Stimulated activated naive B cell treated with anti-CD40 and anti-IgM and Interleukin-4, amounts not matched to agents 10 μg/mL and 1 μg/mL and 100 μg/mL, for 72 hours (primary cell): ENCODE results near the gene GLA.
A peak's percentile ranks its signal among the peaks of the same experiment; 100 is the strongest.

Experiments
- ATAC-seq, 2 donors: fragments of 150-1000 bp; cut with Tn5 transposase; replicated peaks; 2 replicates each; pipeline ENCODE4 v1.10.0; 2021; ENCODE audit warnings: moderate library complexity in 1 of 2
- DNase-seq: peaks from one replicate; pipeline ENCODE4 v3.0.0; 2021
- H3K27ac Mint-ChIP-seq: one replicate; pipeline ENCODE4 v1.8.0; 2022; ENCODE audit warnings: mild to moderate bottlenecking, mixed read lengths
- H3K27me3 Mint-ChIP-seq, 2 donors: one replicate each; pipeline ENCODE4 v1.8.0; 2022; ENCODE audit warnings: mixed read lengths in 2 of 2
- H3K36me3 Mint-ChIP-seq, 2 donors: one replicate each; pipeline ENCODE4 v1.8.0; 2022; ENCODE audit warnings: mixed read lengths in 2 of 2, mild to moderate bottlenecking in 1 of 2
- H3K4me1 Mint-ChIP-seq, 2 donors: one replicate each; pipeline ENCODE4 v1.8.0; 2022; ENCODE audit warnings: mixed read lengths in 2 of 2, mild to moderate bottlenecking in 1 of 2
- H3K4me3 Mint-ChIP-seq, 2 donors: one replicate each; pipeline ENCODE4 v1.8.0; 2022; ENCODE audit warnings: mild to moderate bottlenecking in 2 of 2, mixed read lengths in 2 of 2, moderate library complexity in 1 of 2
- H3K9me3 Mint-ChIP-seq, 2 donors: one replicate each; pipeline ENCODE4 v1.8.0; 2022; ENCODE audit warnings: mixed read lengths in 2 of 2, mild to moderate bottlenecking in 1 of 2

Gene GLA

DNA sequence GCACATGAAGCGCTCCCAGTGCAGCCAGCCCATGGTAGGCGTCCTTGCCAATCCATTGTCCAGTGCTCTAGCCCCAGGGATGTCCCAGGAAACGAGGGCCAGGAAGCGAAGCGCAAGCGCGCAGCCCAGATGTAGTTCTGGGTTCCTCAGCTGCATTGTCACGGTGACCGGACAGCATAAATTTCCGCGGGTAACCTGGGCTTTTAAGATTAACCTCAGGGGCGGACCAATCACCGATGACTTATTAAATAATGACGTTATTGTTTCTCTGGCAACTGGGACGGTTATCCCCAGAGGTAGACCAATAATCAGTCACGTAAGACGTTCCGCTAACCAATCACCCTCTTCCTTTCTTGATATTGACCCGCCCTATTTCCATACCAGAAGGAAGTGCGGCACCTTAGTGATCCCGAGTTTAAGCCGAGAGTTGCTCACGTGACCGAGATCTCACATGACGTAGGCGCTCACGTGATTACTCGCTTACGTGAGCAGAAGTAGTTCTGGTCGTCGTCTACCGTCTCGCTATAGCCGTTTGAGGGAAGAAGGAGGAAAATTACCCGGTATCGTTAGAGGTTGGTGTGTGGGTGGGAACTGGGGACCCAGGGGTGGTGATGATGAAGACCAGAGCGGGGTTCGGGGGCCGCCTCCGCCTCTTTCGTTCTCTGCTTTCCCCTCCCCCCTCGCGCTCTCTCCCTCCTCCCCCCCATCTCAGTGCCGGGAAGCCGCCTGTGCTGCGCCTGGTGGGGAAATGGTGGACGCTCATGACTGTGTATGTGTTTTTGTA is at the start of gene GLA, which contains the start of gene HNRNPH2:
Gene GLA, minus strand, starts transcription at position 178 of the 784 bp plus-strand sequence. Its CDS starts 22 bp downstream, at position 156.
Gene HNRNPH2, plus strand, starts transcription at position 475 of the 784 bp plus-strand sequence. CDS start 3,767 bp downstream, outside the sequence.
- ATAC-seq (peak; percentile 88 to 91), DNase-seq (peak; percentile 88)
- H3K4me1 Mint-ChIP-seq = peaks cover 19 to 30% of the 10 kb centered on the region in 2 donors
- peak within 1 kb of the TSS; percentile 95 for H3K27ac Mint-ChIP-seq
- H3K9me3 Mint-ChIP-seq = peaks cover 2 to 5% of the 10 kb centered on the region in 2 donors
- H3K27me3 Mint-ChIP-seq = no peaks in the 10 kb centered on the region
- peaks cover 17 to 26% of the 10 kb centered on the region in 2 donors for H3K36me3 Mint-ChIP-seq
- H3K4me3 Mint-ChIP-seq = peak within 1 kb of the TSS; percentile 91 to 95

DNA sequence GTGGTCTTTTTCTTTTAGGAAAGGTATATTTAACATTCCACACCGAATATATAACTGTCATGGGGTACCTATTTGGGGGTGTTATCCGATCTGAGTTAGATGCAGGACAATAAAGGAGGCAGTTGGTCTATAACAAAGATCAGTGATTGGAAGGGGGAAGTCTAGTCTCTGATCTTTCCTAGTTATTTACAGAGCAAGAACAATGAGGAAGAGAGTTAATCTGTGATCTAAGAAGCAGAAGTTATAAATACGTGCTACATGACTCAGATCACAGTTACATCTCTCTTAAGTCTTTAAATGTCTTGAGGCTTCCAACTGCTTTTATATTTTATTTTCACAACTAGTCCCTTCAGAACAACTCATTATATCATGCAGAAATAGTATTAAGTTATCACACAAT is 44.3 kb upstream of the GLA start:
- DNase-seq = no peak
- Mint-ChIP-seq H3K36me3 (peaks cover 17 to 24% of the 10 kb centered on the region in 2 donors), H3K27ac (no peak overlapping the region), H3K9me3 (peaks cover 0 to 10% of the 10 kb centered on the region in 2 donors), H3K4me1 (no peaks in the 10 kb centered on the region), H3K4me3 (no peak overlapping the region), H3K27me3 (no peaks in the 10 kb centered on the region)
- ATAC-seq = no peak

DNA sequence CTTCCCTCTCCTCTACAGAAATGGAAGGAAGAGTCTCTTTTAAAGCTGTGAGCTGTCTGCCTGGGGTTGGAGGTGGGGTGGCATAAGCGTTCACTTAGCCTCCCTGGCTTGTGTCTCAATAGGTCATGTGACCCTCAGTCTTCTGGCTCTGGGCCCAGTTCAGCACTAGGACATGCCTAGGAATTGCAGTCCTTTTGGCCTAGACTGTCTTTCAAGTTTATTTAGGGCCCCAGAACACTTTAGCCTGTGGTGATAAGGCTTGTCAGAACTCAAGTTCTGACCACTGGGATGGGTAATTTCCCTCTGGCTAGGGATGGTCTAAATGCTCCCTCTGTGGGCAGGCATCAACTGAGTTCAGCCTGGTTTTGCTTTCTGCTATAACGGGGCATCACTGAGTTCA is 43.2 kb upstream of the GLA start:
- DNase-seq = no peak
- Mint-ChIP-seq H3K4me1 (peaks cover 0 to 3% of the 10 kb centered on the region in 2 donors), H3K9me3 (peaks cover 0 to 10% of the 10 kb centered on the region in 2 donors), H3K27me3 (no peaks in the 10 kb centered on the region), H3K36me3 (peaks cover 17 to 27% of the 10 kb centered on the region in 2 donors), H3K27ac (no peak overlapping the region), H3K4me3 (no peak overlapping the region)
- no peak for ATAC-seq

DNA sequence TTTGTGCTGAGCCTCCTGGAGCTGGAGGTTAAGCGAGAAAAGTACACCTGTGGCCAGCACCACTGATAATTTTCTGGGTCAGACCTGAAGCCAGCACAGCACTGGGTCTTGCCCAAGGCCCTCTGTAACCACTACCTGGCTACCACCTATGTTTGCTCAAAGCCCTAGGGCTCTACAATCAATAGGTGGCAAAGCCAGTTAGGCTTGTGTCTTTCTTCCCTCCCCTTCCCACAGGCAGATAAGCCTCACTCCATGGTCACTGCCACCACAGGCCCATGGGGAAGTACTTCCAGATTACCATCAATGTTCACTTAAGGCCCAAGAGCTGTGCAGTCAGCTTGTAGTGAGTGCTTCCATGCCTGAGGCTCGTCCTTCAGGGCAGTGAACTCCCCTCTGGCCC is 42.4 kb upstream of the GLA start:
- H3K27ac Mint-ChIP-seq = no peak overlapping the region

DNA sequence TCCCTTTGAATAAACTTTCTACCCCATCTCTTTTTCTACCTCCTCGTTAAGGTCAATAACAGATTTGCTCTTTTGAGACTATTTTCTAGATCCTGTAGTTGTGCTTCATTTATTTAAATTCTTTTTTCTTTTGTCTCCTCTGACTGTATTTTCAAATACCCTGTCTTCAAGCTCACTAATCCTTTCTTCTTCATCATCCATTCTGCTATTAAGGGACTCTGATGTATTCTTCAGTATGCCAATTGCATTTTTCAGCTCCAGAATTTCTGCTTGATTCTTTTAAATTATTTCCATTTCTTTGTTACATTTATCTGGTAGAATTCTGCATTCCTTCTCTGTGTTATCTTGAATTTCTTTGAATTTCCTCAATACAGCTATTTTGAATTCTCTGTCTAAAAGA is 41.6 kb upstream of the GLA start:
- Mint-ChIP-seq H3K27ac (no peak overlapping the region), H3K36me3 (peaks cover 20 to 23% of the 10 kb centered on the region in 2 donors), H3K4me3 (no peak overlapping the region), H3K27me3 (no peaks in the 10 kb centered on the region), H3K9me3 (peaks cover 0 to 7% of the 10 kb centered on the region in 2 donors), H3K4me1 (peaks cover 0 to 6% of the 10 kb centered on the region in 2 donors)
- ATAC-seq (no peak), DNase-seq (no peak)

More for the DNA sequence above, 42.4 kb upstream of the GLA start:
- no peak overlapping the region for H3K4me3 Mint-ChIP-seq
- H3K4me1 Mint-ChIP-seq = peaks cover 0 to 6% of the 10 kb centered on the region in 2 donors
- H3K36me3 Mint-ChIP-seq = peaks cover 20 to 23% of the 10 kb centered on the region in 2 donors
- no peak for ATAC-seq
- DNase-seq = no peak
- no peaks in the 10 kb centered on the region for H3K27me3 Mint-ChIP-seq
- H3K9me3 Mint-ChIP-seq = peaks cover 0 to 7% of the 10 kb centered on the region in 2 donors

DNA sequence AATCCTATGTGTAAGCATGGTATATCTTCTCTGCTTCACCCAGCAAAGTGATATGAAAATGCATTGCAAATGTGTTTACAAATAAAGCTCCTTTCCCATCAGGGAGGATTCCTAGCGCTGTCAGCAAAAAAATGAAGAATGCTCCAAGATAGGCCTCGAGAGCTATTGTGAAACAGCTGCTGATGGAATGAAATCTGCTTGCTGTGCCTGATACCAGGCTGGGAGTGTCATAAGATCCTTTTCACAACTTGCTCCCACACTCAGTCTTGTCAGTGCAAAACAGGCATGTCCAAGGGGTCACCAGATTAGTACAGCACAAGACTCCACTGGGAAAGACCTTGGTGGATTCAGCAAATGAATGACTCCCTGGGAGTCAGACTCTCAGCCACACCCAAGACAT is 34.4 kb upstream of the GLA start:
- Mint-ChIP-seq H3K27ac (no peak overlapping the region), H3K36me3 (peaks cover 30 to 31% of the 10 kb centered on the region in 2 donors), H3K4me1 (peaks cover 0 to 6% of the 10 kb centered on the region in 2 donors), H3K4me3 (no peak overlapping the region), H3K9me3 (no peaks in the 10 kb centered on the region), H3K27me3 (no peaks in the 10 kb centered on the region)
- DNase-seq (no peak), ATAC-seq (no peak)

DNA sequence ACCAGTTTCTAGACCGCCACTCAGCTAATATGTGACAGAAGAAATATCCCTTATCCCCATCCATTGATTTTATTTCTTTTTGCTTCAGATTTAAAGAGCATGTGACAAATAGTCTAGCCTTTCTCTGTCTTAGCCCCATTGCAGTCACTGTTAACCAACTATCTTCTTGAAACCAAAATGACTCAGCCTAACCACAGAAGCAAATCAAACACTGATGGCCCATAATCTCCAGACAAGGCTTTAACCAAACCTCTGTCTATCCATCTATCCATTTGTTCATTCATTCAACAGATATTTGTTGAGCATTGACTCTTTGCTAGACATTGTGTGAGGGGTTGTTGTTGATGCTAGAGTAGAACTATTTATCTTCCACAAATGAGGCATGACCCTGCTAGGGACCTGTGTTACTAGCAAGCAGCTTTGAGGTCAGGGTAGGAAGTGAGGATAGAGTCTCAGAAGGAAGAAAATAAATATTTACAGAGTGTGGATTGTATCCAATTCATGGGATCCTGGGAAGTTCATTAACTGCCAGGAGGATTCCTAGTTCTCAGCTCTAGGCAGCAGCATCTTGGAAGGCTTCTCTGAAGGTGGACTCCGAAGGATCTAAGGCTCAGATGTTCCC is 22.8 kb upstream of the GLA start:
- Mint-ChIP-seq H3K9me3 (no peaks in the 10 kb centered on the region), H3K27ac (no peak overlapping the region), H3K27me3 (no peaks in the 10 kb centered on the region), H3K4me3 (peak overlapping the region in 1 of 2 donors; percentile 44), H3K36me3 (peaks cover 9 to 11% of the 10 kb centered on the region in 2 donors), H3K4me1 (peaks cover 10 to 15% of the 10 kb centered on the region in 2 donors)
- DNase-seq = no peak
- peak; percentile 77 to 85 for ATAC-seq

DNA sequence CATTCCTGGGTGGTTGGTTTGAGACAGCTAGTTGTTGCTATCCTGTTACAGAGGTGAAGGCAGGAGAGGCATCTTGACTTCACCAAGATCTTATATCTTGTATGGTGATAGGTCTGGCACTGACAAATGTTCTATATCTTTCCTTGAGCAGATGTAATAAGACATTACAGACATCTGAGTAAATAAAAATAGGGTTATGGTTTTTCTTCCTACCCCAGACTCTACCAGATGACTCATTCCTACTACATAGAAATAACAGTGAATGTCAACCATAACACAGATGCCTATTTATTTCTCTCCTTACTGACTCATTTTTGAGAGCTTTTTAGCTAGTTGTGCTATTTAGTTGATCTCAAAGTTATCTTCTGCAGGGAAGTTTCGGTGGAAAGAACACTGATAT is 22.2 kb upstream of the GLA start:
- ATAC-seq (peak; percentile 79 to 83), DNase-seq (no peak)
- H3K36me3 Mint-ChIP-seq = peaks cover 9 to 13% of the 10 kb centered on the region in 2 donors
- H3K4me3 Mint-ChIP-seq = peak overlapping the region in 1 of 2 donors; percentile 44
- H3K9me3 Mint-ChIP-seq = no peaks in the 10 kb centered on the region
- peaks cover 10 to 15% of the 10 kb centered on the region in 2 donors for H3K4me1 Mint-ChIP-seq
- H3K27me3 Mint-ChIP-seq = no peaks in the 10 kb centered on the region
- H3K27ac Mint-ChIP-seq = peak overlapping the region; percentile 51

DNA sequence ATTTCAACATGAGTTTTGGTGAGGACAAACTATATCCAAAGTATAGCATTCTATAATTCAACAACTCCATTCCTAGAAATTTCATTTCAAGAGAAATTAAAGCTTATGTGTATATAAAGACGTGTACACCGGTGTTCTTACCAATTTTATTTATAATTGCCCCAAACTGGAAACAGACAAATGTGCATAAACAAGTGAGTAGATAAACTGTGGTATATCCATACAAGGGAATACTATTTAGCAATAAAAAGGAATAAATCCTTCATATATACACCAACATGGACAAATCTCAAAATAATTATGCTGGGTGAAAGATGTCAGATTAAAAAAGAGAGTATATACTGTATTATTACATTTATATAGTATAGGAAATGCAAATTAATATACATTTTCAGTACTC is 20.2 kb upstream of the GLA start:
- Mint-ChIP-seq H3K4me1 (peaks cover 10 to 15% of the 10 kb centered on the region in 2 donors), H3K27me3 (no peaks in the 10 kb centered on the region), H3K27ac (no peak overlapping the region), H3K36me3 (peaks cover 9 to 17% of the 10 kb centered on the region in 2 donors), H3K9me3 (no peaks in the 10 kb centered on the region), H3K4me3 (no peak overlapping the region)
- DNase-seq = no peak
- ATAC-seq = no peak

DNA sequence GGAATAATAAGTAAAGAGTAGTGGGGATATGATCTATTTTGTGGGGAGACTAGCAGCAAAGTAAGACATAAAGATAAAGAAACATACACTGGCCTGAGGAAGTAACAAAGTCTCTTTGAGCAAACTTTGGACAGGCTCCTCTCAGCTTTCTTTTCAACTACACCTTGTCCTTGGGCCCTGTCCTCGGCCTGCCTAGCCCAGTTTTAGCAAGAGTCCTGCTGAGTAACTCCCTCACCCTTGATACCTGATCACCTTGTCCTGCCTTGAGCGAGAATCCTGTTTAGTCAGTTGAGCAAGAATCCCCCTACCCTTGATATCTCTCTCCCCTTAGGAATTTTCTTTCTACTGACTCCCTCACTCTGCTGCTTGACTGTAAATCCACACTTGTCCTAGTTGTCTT is 11.8 kb upstream of the GLA start:
- Mint-ChIP-seq H3K4me1 (peaks cover 13 to 33% of the 10 kb centered on the region in 2 donors), H3K36me3 (peaks cover 0 to 6% of the 10 kb centered on the region in 2 donors), H3K9me3 (no peaks in the 10 kb centered on the region), H3K27me3 (peaks cover 0 to 12% of the 10 kb centered on the region in 2 donors), H3K4me3 (no peak overlapping the region), H3K27ac (no peak overlapping the region)
- ATAC-seq = no peak
- no peak for DNase-seq

DNA sequence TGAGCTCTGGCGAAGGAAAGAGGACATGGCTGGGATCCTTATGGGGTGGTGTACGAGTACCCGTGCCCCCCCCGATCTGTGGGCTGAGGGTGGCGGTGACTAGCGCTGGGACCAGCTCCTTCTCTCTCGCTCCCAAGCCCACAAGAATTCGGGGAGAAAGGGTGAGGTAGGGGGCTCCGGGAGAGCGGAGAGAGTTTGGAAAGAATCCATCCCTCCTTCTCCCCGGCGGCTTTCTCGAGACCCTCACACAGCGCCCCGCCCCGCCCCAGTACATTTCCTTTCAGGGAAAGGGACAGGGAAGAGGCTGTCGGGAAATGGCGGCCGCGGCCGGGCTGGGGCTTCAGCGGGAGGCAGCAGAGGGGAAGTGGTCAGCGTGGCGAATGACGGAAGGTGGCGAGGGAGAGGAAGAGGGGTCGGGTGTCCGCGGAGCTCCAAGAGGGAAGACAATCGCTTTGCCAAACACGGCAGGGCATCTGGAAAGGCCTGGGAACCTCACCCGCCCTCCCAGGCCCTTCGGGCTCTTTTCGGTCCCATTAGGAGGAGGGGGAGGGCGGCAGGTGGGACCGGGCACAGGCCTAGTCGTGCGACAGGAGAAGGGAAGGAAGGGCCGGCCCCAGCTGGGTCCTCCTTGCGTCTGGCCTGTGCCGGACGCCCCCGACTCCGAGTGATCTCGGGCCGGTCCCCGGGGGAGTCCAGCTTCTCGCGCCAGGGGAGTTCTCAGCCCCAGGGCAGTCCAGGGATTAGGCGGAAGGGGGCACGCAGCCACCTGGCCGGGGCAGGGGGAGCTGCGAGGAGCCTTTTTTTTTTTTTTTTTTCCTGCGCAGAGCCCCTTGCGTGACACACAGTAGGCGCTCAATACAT is 10.5 kb upstream of the GLA start:
- peaks cover under 1 to 6% of the 10 kb centered on the region in 2 donors for H3K36me3 Mint-ChIP-seq
- H3K4me3 Mint-ChIP-seq = peak overlapping the region; percentile 94
- H3K4me1 Mint-ChIP-seq = peaks cover 16 to 35% of the 10 kb centered on the region in 2 donors
- peaks cover 0 to 12% of the 10 kb centered on the region in 2 donors for H3K27me3 Mint-ChIP-seq
- H3K27ac Mint-ChIP-seq = peak overlapping the region; percentile 99
- ATAC-seq = peak; percentile 57 to 66
- peak; percentile 22 for DNase-seq
- H3K9me3 Mint-ChIP-seq = no peaks in the 10 kb centered on the region

DNA sequence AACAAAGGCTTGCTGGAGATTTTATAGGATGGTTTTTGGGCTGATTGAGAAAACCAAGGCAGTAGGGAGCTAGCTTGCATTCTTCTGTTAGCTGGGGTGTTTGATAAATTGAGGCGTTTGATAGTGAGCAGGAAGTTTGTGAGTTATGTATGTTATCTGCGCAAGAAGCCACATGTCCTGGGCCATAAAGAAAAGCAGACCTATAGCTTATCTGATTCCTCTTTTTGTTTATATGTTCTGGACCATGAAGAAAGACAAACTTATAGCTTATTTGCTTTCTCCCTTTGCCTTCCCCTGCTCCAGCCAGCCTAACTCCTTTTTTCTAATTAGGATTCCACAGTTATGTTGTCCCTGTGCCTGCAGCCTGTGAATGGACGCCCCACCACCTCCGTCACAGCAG is 9.5 kb upstream of the GLA start:
- peaks cover 24 to 46% of the 10 kb centered on the region in 2 donors for H3K4me1 Mint-ChIP-seq
- peak overlapping the region; percentile 99 for H3K27ac Mint-ChIP-seq
- peaks cover 11 to 16% of the 10 kb centered on the region in 2 donors for H3K36me3 Mint-ChIP-seq
- peaks cover 2 to 4% of the 10 kb centered on the region in 2 donors for H3K9me3 Mint-ChIP-seq
- H3K27me3 Mint-ChIP-seq = peaks cover 0 to 12% of the 10 kb centered on the region in 2 donors
- DNase-seq (no peak), ATAC-seq (no peak)
- peak overlapping the region in 1 of 2 donors; percentile 94 for H3K4me3 Mint-ChIP-seq

DNA sequence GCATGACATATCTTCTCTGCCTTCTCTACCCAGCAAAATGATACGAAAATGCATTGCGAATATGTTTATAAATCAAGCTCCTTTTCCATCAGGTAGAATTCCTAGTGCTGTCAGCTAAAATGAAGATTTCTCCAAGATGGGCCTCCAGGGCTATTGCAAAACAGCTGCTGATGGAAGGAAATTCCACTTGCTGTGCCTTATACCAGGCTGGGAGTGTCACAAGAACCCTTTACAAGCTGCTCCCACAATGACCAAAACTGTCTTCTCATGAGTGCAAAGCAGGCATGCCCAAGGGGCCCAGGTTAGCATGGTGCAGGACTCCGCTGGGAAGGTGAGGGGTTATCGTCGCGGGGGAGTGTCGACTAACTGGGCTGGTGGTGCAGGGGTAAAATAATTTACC is 9.0 kb upstream of the GLA start:
- Mint-ChIP-seq H3K27ac (no peak overlapping the region), H3K27me3 (peaks cover 0 to 12% of the 10 kb centered on the region in 2 donors), H3K4me3 (peak overlapping the region in 1 of 2 donors; percentile 30), H3K4me1 (peaks cover 29 to 51% of the 10 kb centered on the region in 2 donors), H3K9me3 (peaks cover 2 to 5% of the 10 kb centered on the region in 2 donors), H3K36me3 (peaks cover 16 to 21% of the 10 kb centered on the region in 2 donors)
- DNase-seq = no peak
- no peak for ATAC-seq
